ENCODE results near the gene CNN3.

Gene CNN3

GRCh38 chr1:94926915-94927404, at the start of gene CNN3:
CNN3 (minus strand) TSS chr1:94927110; CDS start chr1:94926894, 216 bp downstream.
- DNase-seq: peak; percentile 85

DNA sequence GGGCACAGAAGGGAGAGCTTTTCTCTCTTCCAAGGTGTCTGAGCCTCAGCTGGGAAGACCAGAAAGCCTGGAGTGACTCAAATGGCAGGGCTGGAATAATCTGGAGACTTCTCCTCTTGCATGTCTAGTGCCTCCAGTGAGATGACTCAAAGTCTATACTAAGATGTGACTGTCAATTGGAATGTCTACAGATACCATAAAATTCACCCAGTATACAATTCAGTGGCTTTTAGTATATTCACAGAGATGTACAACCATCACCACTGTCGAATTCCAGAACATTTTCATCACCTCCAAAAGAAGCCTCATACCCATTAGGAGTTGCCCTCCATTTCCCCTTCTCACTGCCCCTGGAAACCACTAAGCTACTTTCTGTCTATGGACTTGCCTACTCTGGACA, 47.9 kb upstream of the CNN3 start:
- DNase-seq: no peak

GRCh38 chr1:94974241-94974640, 47.3 kb upstream of the CNN3 start:
- no peak for DNase-seq

DNA sequence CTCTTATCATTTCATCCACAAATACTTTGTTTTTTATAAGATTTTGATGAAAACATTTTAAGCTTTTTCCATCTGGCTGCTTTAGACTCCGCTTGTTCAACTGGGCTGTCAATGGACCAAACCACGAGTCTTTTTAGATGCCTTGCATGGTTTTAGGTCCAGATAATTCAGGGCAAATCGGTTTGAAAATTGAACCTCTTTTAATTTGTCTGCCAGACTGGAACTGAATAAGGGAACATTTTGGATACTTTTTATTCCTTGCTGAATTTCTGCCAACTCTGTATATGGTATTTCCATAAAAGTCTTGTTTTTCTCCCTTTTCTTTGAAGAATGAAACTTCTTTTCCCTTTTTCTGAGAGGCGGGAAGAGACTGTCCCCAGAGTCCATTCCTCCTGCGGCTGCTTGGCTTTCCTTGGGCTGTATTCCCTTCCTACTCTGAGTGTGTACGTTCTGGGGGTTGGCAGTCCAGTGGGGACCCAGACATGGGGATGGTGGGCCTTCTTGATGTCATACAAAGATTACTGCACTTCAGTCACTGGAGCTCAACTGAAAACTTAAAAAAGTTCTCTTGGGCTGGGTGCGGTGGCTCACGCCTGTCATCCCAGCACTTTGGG, 46.5 kb upstream of the CNN3 start:
- no peak for DNase-seq

- DNase-seq: no peak
These were observed 44.6 kb upstream of the CNN3 start for GRCh38 chr1:94971491-94971924.

DNA sequence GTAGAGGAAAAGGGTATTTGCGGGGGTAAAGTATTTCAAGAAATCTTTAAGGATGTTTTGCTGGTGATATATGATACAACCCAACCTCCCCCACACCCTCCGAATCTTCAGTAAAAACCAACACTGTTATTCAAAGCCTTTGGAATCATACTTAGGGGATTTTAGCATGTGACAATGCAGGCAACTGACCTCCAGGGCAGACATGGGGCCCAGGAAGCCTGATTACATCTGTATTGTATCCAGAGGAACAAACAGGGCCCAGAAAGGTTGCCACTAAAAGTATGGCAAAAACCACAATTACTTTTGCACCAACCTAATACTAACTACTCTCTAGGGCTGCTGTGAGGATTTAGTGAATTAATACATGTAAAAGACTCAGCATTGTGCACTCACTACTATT, 43.9 kb upstream of the CNN3 start:
- DNase-seq: no peak

DNA sequence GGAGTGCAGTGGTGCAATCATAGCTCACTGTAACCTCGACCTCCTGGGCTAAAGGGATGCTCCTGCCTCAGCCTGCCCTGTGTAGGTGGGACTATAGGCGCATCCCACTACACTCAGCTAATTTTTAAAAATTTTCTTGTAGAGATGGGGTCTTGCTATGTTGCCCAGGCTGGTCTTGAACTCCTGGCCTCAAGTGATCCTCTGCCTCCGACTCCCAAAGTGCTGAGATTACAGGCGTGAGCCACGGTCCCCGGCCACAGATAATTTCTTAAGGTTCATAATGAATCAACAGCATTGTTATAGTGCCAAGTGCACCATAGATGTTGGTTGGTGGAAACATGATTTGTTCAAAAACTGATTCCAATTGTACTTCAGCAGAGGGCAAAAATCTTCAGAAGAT, 42.2 kb upstream of the CNN3 start:
- no peak for DNase-seq

DNA sequence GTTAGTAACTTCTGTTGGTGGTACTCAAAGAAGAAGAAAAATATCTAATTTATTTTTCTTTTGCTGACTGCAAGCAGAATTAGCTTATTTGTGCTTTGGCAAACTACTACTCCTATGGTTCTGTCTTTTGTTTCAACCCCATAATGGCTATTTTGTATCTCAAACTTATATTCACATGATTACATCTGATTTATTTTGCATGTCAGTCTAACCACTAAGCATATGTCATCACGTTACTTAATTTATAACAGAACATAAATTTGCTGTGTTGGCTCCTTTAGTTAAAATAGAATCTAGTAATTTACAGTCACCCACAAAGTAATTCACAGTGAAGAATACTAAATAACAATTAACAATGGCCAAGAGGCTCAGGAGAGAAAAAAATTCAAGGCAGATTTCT, 39.1 kb upstream of the CNN3 start:
- no peak for DNase-seq

- no peak for DNase-seq
These were observed 37.0 kb upstream of the CNN3 start for GRCh38 chr1:94963864-94964263.

DNA sequence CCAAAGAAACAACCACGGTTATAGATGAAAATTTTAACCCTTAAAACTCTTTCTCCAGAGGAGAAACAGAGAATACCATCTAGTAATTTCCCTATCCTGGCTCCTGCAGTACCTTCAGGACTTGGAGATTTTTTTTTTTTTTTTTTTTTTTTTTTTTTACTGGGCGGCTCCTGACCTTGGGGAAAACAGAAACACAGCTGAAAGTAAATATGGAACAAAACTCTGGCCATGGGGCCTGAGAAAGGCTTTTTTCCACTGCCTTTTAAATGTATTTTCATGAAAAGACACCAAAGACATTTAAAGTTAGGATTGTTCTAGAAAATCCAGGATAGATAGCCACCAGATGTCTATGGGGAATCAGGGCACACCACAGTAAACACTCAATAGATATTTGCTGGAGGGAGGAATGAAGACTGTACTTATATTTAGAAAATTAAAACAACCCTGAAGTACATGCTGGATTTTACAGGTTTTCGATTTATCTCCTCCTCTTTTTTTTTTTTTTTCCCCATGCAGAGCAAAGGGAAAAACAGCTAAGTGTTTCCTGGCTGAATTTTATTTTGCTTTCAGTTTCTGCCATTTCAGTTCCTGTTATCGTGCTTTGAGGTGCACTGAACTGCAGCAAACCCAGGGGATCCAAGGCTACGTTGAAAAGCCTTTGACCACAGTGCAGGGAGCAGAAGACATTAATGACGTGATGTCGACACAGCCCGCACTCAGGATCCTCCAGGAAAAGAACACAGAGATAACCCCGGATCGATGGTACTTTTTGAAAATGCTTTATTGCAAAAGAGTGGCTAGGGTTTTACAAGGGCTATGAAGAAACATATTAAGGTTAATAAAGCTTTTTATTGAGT, 35.7 kb upstream of the CNN3 start:
- DNase-seq: peak; percentile 5

- DNase-seq: no peak
These were observed 35.1 kb upstream of the CNN3 start for GRCh38 chr1:94961988-94962387.

- DNase-seq: no peak
These were observed 34.7 kb upstream of the CNN3 start for GRCh38 chr1:94961582-94961981.

GRCh38 chr1:94958081-94958480, 31.2 kb upstream of the CNN3 start:
- no peak for DNase-seq

DNA sequence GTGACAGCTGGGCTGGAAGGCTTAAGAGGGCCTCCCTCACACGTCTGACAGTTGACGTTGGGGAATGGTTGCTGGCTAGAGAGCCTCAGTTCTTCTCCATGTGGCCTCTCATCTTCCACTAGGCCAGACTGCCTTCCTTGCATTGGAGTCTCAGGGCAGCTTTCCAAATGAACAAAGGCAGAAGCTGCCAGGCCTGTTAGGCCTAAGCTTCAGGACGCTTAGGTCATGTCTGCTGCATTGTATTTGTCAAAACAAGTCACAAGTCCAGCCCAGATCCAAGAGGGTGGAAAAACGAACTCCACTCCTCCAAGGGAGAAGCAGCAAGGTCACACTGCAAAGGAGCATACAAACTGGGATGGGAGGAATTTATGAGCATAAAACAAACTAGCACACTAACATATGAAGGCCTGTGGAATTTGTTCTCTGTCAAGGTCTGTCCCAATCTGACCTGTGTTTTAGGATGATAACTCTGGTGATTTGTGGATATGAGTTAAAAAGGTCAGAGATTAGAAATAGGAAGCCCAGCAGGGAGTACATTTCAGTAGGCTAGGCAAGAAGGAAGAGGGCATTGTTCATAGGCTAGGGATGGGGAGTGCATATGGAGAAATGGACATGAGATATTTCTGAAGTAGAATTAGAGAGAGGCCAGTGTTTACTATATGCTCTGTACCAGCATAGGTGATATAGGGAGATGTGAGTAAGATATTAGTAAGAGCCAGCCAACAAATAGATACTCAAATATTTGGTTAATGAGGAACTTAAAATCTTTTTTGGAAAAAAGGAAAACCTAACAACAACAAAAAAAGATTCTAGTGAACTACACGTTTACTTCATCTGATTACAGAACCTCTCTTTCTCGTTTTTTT, 29.1 kb upstream of the CNN3 start:
- no peak for DNase-seq

GRCh38 chr1:94954263-94955220, 27.6 kb upstream of the CNN3 start:
- DNase-seq: no peak

DNA sequence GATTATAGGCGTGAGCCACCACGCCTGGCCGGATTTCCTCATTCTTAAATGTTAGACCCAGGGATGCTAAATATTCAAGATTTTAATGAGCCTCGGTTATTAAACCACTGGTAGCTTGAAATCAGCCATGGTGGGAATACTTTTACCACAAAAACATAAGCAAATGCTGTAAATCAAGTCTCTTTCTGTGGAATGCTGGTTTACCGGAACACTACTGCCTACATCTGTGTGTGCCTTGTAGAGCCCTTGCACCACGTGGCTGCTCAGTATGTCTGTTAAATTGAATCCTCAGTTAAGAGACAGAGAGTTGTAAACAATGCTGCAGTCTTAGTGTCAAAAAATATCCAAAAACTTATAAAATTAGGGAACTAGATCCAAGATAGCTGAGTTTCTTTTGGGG, 26.8 kb upstream of the CNN3 start:
- DNase-seq: no peak

GRCh38 chr1:94953107-94953506, 26.2 kb upstream of the CNN3 start:
- DNase-seq: no peak

GRCh38 chr1:94952539-94952938, 25.6 kb upstream of the CNN3 start:
- DNase-seq: no peak

DNA sequence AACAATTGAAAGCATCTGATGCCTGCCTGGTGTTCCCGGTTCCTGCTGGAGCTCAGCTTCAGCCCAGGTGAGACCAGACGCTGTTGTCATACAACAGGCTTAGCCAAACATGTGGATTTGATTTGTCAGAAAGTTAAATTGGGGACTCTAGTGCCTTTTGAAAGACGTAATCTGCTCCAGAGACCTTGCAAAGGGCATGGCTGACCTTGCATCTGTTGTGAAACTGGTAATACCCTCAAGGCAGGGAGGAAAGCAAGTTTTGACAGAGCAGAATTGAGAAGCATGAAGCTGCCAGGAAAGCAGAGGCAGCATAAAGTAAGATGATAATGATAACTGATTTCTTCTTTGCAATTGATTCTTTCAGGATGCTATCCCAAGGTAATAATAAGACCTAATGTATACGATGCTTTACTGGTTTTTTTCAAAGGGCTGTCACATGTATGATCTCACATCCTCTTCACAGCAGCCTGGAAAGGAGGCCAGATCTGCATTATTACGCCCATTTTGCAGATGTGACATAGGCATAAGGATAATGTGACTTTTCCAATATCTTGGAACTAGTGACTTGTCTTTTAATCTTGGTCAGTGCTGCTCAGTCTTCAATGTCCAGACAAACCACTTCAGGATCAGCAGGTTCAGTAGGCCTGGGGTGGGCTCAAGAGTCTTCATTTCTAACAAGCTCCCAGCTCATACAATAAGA, 24.7 kb upstream of the CNN3 start:
- no peak for DNase-seq

DNA sequence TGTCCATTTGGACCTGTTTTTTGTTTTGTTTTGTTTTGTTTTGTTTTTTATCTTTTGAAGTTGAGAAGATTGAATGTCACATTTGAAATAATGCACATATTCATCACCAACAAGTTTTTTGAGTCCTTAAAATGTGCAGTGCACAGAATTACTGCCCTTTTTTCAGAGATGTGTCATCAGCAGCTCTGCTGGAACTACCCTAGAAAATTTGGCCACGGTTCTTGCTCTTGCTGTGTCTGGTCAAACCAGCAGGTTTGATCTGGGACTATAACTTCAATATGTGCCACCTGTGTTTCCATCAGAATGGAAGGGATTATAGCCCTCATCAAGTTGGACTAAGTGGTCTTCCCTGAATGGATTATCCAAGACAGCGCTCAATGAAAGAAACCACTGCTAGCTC, 24.1 kb upstream of the CNN3 start:
- DNase-seq: no peak

Measured in NCI-H1694 treated with DMSO at 0.1 percent for 48 hours (cell line).